ENCODE results near the gene PPP6R1. TPM values are rescaled to one million over a fixed set of nuclear protein-coding genes. Genes with fewer than 3 reads are reported as not detected.

The PPP6R1 gene
- total RNA-seq, 4 donors from 2014 or later = 49.0 to 56.2 (median 51.3) TPM

- DNase-seq (ENCODE audit: low spot score in 2 of 2) = no peak
- 98% methylated on average over 3 of the region's 3 CpGs for WGBS
These were observed 7.6 kb upstream of the PPP6R1 start for GRCh38 chr19:55266404-55266803.

GRCh38 chr19:55265723-55266386 lies 7.0 kb upstream of the PPP6R1 start:
- TF ChIP-seq CTCF (IDR thresholded peaks at IDR 0.05) = no peak
- no peak for TF ChIP-seq POLR2A (IDR thresholded peaks at IDR 0.05)
- TF ChIP-seq POLR2AphosphoS5 (IDR thresholded peaks at IDR 0.05) = no peak
- TF ChIP-seq EP300 (IDR thresholded peaks at IDR 0.05) = no peak
- no peaks in the 10 kb centered on the region for H3K4me1 ChIP-seq
- no peak overlapping the region for H3K4me3 ChIP-seq
- peaks cover 10% of the 10 kb centered on the region for H3K36me3 ChIP-seq
- peak in 1 of 2 donors; percentile 74 for DNase-seq (ENCODE audit: low spot score in 2 of 2)
- no peak overlapping the region for H3K27ac ChIP-seq
- 94% methylated on average over 10 of the region's 12 CpGs for WGBS
- H3K9me3 ChIP-seq = no peaks in the 10 kb centered on the region
- no peaks in the 10 kb centered on the region for H3K27me3 ChIP-seq

More at GRCh38 chr19:55266404-55266803, 7.6 kb upstream of the PPP6R1 start:
- no peak overlapping the region for H3K27ac ChIP-seq
- no peaks in the 10 kb centered on the region for H3K9me3 ChIP-seq
- no peaks in the 10 kb centered on the region for H3K4me1 ChIP-seq
- H3K36me3 ChIP-seq = peaks cover 13% of the 10 kb centered on the region
- no peak overlapping the region for H3K4me3 ChIP-seq
- no peak for TF ChIP-seq POLR2AphosphoS5 (IDR thresholded peaks at IDR 0.05)
- no peak for TF ChIP-seq EP300 (IDR thresholded peaks at IDR 0.05)
- TF ChIP-seq POLR2A (IDR thresholded peaks at IDR 0.05) = no peak
- TF ChIP-seq CTCF (IDR thresholded peaks at IDR 0.05) = no peak
- no peaks in the 10 kb centered on the region for H3K27me3 ChIP-seq

GRCh38 chr19:55265173-55265572 lies 6.4 kb upstream of the PPP6R1 start:
- no peak overlapping the region for H3K27ac ChIP-seq
- no peaks in the 10 kb centered on the region for H3K9me3 ChIP-seq
- peaks cover 5% of the 10 kb centered on the region for H3K36me3 ChIP-seq
- DNase-seq (ENCODE audit: low spot score in 2 of 2) = no peak
- TF ChIP-seq EP300 (IDR thresholded peaks at IDR 0.05) = no peak
- no peak for TF ChIP-seq POLR2A (IDR thresholded peaks at IDR 0.05)
- no peak for TF ChIP-seq POLR2AphosphoS5 (IDR thresholded peaks at IDR 0.05)
- no peak for TF ChIP-seq CTCF (IDR thresholded peaks at IDR 0.05)
- H3K4me3 ChIP-seq = no peak overlapping the region
- no peaks in the 10 kb centered on the region for H3K27me3 ChIP-seq
- H3K4me1 ChIP-seq = peaks cover 3% of the 10 kb centered on the region
- WGBS = 95% methylated on average over 14 of the region's 16 CpGs

- Histone ChIP-seq H3K36me3 (peaks cover 3% of the 10 kb centered on the region), H3K27ac (no peak overlapping the region), H3K27me3 (no peaks in the 10 kb centered on the region), H3K4me1 (peaks cover 9% of the 10 kb centered on the region), H3K4me3 (no peak overlapping the region), H3K9me3 (no peaks in the 10 kb centered on the region)
- TF ChIP-seq POLR2A (IDR thresholded peaks at IDR 0.05) (no peak), EP300 (IDR thresholded peaks at IDR 0.05) (no peak), CTCF (IDR thresholded peaks at IDR 0.05) (no peak), POLR2AphosphoS5 (IDR thresholded peaks at IDR 0.05) (no peak)
- WGBS = 87% methylated on average over 5 of the region's 5 CpGs
- no peak for DNase-seq (ENCODE audit: low spot score in 2 of 2)
These were observed 5.7 kb upstream of the PPP6R1 start for GRCh38 chr19:55264531-55264930.

- Histone ChIP-seq H3K36me3 (peaks cover 3% of the 10 kb centered on the region), H3K4me1 (peaks cover 17% of the 10 kb centered on the region), H3K9me3 (no peaks in the 10 kb centered on the region), H3K4me3 (no peak overlapping the region), H3K27me3 (no peaks in the 10 kb centered on the region), H3K27ac (no peak overlapping the region)
- WGBS = 93% methylated on average over 9 of the region's 9 CpGs
- no peak for DNase-seq (ENCODE audit: low spot score in 2 of 2)
- no peak for TF ChIP-seq EP300 (IDR thresholded peaks at IDR 0.05)
- no peak for TF ChIP-seq POLR2A (IDR thresholded peaks at IDR 0.05)
- no peak for TF ChIP-seq CTCF (IDR thresholded peaks at IDR 0.05)
- no peak for TF ChIP-seq POLR2AphosphoS5 (IDR thresholded peaks at IDR 0.05)
These were observed 3.5 kb upstream of the PPP6R1 start for GRCh38 chr19:55262359-55262758.
